Spleen (tissue), 7 donors: ENCODE results near the gene IGSF22.

ENCODE experiments used
- POLR2A ChIP-seq, 3 donors: fragments of 450-650 bp; IDR thresholded peaks; one replicate each; pipeline ENCODE4 v1.5.1; 2017; ENCODE audit warnings: antibody characterized with exemption in 3 of 3, mild to moderate bottlenecking in 1 of 3
- TF ChIP-seq, protein P1 (sequence below), 11 experiments: fragments of 200-600 bp in 7 of 11; fragments of 450-650 bp in 4 of 11; sonication (generic) in 4 of 11; IDR thresholded peaks in 8 of 11; conservative IDR thresholded peaks in 3 of 11; 1 replicate in 7 of 11; 2 replicates in 4 of 11; pipeline versions ENCODE4 v1.4.0 to v1.8.0; 2016 to 2021; ENCODE audit warnings: antibody characterized with exemption in 11 of 11, inconsistent platforms in 4 of 11, mild to moderate bottlenecking in 1 of 11
- donor health status: DM: no; HTN: no; CAD: no; lungs with moderate emphysema.
- donor health status: DM: no; HTN: no; CAD: no.
- donor health status: DM: no; HTN: no; CAD: no.

DNA sequence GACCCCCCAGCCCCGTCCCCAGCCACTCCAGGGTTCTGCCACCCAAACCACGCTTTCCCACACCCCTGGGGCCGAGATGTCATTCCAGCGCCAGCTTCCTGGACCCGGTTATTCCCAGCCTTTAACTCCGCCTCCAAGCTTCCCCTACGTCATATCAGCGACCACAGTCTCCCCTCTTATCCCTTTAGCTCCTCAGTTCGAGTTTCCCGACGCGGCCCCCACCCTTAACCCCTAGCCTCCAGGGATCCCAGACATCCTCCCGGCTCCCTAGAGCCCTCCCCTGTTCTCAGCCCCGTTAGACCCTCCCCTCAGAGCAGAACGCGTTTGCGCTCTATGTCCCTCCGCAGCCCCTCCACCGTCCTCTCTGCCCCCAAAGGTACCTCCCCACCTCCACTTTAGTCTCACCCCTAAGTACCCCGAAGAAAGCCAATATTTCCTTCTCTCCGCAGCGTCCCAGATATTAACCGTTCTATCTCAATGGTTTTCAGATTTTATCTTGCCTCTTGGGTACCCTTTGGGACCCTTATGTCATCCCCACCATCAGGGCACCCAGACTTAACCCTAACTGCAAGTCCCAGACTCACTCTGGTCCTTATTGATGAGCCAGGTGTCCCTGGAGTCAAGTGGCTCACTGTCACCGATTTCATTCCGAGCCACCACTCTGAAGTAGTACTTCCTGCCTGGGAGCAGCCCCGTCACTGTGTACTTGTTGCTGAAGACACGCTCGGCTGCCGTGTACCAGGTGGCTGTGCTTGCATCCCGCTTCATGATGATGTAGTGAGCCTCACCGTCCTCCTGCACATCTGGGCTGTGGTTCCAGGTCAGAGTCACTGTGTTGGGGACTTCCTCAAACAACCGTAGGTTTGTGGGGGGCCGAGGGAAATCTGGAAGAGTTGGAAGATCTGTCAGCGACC lies 19.4 kb downstream of the IGSF22 start:
- TF ChIP-seq, protein P1, sequence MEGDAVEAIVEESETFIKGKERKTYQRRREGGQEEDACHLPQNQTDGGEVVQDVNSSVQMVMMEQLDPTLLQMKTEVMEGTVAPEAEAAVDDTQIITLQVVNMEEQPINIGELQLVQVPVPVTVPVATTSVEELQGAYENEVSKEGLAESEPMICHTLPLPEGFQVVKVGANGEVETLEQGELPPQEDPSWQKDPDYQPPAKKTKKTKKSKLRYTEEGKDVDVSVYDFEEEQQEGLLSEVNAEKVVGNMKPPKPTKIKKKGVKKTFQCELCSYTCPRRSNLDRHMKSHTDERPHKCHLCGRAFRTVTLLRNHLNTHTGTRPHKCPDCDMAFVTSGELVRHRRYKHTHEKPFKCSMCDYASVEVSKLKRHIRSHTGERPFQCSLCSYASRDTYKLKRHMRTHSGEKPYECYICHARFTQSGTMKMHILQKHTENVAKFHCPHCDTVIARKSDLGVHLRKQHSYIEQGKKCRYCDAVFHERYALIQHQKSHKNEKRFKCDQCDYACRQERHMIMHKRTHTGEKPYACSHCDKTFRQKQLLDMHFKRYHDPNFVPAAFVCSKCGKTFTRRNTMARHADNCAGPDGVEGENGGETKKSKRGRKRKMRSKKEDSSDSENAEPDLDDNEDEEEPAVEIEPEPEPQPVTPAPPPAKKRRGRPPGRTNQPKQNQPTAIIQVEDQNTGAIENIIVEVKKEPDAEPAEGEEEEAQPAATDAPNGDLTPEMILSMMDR (IDR thresholded peaks at IDR 0.05 in 8 of 11, conservative IDR thresholded peaks at IDR 0.05 in 3 of 11): no peak
- peak in 1 of 3 donors; percentile 22 for TF ChIP-seq POLR2A (IDR thresholded peaks at IDR 0.05)
